HG03520 (cell line): ENCODE results near the gene ACP3.

ENCODE experiments used
- ATAC-seq: cut with Tn5 transposase; IDR thresholded peaks from one replicate; pipeline ENCODE4 v1.9.1; 2021; ENCODE audit warnings: mild to moderate bottlenecking, moderate library complexity; ENCODE audit not compliant: unreplicated experiment

ACP3 gene

DNA sequence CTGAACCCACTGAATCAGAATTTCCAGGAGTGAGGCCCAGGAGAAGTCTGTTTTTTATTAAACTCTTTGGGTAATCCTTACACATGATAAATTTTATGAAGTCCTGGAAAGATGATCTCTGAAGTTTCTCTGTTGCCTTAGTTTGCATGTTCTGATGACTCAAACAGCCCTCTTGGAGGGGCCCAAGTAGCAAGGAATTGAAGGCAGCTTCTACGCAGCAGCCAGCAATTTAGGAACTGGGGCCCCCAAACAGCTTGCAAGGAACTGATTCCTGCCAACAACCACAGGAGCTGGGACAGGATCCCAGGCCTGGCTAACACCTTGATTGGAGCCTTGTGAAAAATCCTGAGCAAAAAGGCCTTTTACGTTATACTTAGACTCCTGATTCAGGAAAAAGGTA, 5.4 kb upstream of the ACP3 start:
- ATAC-seq = no peak

DNA sequence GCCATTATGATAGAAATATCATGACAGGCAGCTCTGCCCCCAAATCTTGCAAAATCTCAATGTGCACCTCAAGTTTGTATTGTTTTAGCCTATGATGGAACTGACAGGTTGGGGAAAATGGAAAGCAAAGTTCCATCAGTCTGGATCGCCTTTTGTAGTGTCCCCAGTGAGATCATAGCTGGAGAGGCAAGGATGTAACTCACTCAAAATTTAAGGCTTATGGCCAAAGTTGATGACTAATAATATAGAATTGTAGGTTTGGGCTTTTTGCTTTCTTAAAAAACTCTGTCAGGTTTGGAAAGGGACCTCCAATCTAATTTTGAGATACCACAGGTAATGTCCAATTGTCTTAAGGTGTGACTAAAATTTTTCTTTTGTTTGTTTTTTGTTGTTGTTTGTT, 1.4 kb upstream of the ACP3 start:
- no peak for ATAC-seq

DNA sequence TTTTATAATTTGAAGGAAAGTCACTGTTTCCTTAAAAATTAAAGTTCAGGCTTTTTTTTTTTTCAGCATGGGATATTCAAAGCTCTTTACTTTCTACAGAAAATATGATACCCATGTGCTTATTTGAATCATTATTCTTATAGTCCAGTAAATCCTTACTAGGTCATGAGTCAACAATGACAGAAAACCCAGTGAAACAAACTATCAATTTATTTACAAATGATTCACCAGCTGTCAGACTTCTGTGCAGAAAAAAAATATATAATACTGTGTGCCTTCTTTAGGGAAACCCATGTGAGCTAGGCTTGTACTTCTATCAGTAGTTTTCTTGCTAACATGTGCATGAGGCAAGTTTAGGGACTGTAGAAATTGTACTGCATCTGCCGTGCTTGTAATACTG, 1.2 kb downstream of the ACP3 start:
- no peak for ATAC-seq

DNA sequence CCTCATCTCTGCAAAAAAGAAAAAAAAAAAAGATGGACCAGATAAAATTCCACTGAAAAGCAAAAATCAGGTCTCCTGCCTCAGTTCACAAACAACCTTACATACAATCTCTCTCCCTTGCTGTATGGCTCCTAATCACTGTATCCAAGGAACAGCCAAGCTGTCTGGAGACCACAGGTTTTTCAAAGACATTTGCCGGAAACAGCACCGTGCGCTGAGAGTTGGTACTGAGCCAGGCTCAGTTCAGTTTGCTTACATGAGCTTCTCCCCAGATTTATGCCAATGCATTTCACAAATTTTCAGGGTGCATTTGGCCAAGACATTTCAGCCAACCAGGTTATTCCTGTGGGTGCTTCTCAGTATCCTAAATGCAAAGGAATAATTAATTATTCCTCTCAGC, 4.1 kb downstream of the ACP3 start:
- ATAC-seq = no peak

DNA sequence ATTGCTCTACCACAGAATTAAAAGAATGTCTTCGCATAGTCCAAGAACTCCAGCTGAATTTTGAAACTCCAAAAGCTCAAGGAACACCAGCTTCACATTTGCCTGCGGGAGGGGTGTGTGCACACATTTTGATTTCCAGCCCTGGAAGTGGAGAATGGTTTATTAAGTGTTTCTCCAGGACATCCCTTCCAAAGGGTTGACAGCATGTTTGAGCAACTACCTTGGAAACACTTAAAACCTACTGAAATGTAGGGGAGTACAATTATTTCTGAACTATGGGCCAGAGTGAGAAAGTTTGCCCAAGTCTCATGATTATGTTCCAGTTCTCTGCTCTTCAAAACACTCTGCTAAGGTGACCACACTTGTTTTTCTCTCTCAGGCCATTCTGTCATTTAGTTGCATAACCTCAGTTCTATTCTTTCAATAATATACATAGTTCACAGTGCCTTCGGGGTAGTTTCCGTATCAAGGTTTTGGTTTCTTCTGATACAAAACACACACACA, 7.9 kb downstream of the ACP3 start:
- no peak for ATAC-seq

DNA sequence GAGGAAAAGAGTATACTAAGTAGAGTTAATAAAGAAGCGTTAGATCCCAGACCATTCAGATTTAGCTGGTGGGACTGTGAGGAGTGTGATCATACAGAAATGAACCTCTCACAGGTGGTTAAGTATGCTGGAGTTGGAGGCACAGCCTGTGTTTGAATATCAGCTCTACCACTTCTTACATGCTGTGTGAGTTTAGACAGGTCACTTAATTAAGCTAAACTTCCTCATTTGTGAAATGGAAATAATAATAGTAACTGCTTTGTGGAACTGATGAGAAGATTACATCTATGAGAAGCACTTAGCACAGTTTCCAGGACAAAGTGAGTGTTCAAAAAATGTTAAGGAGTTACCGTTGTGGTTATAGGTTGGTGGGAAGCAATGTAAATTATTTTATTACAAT, 8.4 kb downstream of the ACP3 start:
- no peak for ATAC-seq

DNA sequence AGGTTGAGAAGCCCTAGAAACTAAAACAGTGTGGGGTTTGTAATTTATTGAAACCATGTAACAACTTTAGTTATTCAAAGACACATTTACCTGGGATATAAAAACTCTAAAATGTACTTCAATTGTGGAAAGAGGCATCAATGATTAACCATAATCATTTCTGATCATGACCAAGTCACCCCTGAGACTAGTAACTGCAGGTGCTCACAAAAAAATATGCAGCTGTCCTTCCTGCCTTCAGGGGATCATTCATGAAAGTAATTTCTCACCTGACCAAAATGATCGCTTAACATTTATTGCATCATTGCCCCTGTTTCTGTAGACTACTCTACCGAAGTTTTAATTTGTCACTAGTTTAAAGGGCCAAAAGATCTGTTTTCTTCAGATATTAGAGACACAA, 9.0 kb downstream of the ACP3 start:
- no peak for ATAC-seq

DNA sequence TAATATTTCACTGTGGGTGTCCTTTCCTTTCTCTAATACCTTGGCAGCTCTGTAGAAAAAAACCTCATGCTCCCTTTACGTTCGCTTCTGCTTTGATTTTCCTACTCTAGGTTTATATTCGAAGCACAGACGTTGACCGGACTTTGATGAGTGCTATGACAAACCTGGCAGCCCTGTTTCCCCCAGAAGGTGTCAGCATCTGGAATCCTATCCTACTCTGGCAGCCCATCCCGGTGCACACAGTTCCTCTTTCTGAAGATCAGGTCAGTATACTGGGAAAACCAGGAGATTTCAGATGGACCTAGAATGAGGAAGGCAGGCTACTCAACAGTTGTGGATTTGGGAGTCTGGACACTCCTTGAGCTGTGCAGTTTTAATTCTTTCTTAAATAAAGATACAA, 14.9 kb downstream of the ACP3 start:
- no peak for ATAC-seq

DNA sequence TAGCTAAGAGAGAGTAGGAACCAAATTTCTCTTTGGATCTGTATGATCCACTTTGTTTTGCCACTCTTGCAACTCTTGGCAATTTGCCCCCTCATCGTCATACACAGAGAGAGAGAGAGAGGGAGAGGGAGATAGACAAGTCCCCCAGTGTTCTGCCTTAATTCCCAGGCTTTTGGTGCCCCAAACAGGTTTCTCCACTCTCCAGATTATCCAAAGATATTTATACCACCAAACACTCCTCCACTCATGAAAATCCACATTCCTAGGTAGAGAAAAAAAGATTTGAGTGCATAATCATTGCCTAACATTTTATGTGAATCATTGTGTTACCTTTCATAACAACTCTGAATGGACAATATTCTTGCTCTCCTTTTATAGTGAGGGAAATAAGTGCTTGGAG, 15.3 kb downstream of the ACP3 start:
- ATAC-seq = no peak

DNA sequence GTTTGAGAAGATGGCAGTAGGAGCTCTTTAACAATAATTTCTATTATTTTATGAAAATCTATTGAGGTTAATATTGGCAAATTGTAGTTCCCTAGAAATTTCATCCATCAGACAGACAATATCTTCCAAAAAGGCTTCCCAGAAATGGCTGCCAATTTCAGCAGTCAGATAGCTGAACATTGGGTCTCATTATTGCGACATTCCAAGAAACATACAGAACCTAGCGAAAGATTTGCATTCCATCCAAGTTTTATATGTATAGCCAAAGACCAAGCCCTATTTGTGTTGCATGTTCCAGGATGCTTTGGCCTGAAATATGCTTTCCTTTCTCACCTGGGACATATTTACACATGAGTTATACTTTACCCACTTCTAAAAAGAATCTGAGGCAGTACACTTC, 24.5 kb downstream of the ACP3 start:
- ATAC-seq = no peak

DNA sequence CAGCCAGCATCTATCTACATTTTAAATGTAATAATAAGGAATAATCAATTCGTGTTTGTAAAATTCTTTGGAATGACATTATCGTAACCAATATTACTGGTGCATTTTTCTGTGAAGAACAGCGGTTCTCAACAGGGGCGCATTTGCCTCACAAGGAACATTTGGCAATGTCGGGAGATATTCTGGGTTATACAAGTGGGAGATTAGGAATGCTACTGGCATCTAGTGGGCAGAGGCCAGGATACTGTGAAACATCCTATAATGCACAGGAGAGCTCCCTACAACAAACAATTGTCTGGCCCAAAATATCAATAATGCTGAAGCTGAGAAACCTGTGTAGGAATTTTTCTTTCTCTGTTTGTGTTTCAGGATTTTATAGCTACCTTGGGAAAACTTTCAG, 25.0 kb downstream of the ACP3 start:
- no peak for ATAC-seq

DNA sequence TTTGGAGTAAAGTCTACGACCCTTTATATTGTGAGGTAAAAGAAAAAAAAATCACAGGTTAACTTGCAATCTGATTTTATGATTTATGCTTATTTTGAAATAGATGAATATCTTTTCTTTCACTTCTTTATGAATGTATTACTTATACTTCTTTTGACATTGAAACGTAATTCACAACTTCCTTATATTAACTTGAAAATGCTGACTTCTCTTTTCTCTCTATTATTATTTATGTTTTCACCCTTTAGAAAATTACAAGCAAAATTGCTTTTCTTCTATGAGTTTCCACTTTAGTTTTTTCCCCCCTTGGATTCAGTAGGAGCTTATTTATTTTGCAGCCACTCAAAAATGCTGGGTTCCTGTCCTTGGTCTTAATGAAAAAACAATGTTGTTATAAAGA, 25.4 kb downstream of the ACP3 start:
- ATAC-seq = no peak

DNA sequence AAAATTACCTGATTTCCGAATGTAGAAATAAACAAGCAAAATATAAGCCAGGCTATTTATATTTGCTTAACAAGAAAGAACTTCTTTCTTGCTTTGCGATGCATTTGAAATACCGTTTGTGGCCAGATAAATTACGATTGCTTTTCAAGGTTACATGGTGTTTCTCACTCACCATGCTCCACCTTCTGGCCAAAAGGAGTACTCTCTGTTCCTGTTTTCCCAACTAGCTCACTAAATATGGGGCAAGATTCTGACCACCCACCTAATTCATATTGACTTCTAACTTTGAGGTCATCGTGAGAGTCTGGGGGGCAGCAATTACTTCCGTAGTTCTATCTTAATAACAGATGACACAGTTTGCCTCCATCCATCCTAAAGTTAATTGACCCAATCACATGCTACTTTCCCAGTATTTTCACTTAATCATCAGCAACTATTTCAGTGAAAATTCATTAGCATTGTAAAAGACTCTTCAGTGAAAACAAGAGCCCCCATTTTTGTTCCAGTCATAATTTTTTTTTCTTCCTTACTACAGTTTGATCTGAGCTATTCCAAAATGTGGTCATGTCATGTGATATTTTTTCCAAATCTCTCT, 25.9 kb downstream of the ACP3 start:
- peak; percentile 46 for ATAC-seq

DNA sequence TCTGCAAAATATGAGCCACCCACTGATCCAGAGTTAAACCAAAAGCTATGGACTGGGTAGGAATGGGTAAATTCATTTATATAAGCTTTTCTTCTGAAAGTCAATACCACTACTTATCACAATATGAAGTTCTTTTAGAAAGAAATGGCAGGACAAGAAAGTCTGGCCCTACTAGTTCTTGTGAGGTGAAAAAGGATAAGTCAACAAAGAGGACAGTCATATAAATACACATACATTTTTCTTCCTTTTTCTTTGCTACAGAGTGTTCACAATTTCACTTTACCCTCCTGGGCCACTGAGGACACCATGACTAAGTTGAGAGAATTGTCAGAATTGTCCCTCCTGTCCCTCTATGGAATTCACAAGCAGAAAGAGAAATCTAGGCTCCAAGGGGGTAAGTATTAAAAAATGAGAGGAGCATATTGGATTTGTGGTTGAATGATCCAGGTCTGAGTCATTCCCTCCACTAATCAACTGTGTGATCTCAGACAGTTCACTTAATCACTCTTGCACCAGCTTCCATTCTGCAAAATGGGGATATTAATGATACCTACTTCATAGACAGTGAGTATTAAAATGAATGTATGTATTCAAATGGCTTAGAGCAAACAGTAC, 27.6 kb downstream of the ACP3 start:
- no peak for ATAC-seq

DNA sequence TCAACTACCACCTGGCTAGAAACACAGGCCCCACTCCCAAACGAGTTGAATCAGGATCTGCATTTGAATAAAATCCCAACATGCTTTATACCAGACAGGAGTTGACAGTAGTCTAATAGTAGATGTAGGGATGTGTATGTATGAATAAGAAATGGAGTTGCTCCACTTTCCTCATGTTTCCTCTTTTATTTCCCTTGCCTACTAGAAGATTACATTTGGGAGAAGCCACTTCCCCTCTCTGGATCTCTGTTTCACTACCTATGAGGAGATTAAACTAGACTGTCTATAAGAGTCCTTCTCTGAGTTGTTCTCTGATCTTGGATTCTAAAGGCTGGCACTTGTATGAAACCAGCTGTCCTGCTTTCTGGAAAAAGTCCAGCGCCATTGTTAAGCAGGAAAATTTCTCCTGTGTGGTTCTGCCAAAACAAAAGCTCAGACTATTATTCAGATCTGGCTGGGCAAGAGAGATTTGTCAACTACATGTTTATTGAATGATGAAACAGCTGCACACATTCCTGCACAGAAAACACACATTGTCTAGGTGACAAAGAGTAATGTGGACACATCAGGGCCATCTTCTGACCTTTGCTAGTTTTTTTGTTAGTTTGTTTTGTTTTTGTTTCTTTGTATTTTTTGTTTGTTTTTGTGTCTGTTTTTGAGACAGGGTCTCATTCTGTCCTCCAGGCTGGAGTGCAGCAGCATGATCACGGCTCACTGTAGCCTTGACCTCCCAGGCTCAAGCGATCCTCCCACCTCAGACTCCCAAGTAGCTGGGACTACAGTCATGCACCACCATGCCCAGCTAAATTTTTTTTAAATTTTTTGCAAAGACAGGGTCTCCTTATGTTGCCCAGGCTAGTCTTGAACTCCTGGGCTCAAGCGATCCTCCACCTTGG, 29.9 kb downstream of the ACP3 start:
- ATAC-seq = no peak

DNA sequence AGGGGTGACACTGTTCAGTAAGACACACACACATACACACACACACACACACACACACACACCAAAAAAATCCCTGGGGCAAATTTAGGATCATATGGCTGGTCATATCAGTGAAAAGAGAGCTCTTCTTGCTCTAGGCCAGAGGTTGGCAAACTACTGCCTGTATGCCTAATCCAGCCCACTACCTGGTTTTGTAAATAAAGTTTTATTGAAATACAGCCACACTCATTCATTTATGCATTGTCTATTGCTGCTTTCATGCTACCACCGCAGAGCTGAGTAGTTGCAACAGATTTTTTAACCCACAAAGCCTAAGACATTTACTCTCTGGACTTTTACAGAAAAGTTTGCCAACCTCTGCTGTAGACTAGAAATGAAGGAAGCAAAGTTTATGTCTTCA, 30.6 kb downstream of the ACP3 start:
- ATAC-seq = no peak

DNA sequence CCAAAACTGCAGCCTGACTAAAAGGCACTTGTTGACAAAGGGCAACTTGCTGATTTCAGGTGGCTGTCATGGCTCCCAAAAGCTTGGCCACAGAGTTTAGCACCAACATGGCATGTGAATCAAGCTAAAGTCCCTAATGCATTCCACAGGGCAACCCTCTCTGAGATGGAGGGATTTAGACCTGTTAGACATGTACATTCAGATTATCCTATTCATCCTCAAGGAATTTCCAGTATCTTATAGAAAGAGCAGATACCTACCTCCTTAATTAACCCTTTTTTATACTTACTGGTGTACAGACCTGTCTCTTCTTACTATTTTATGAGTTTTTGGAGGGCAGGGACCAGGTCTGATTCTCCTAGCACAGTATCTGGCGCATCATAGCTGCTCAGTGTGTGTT, 31.3 kb downstream of the ACP3 start:
- ATAC-seq = no peak

DNA sequence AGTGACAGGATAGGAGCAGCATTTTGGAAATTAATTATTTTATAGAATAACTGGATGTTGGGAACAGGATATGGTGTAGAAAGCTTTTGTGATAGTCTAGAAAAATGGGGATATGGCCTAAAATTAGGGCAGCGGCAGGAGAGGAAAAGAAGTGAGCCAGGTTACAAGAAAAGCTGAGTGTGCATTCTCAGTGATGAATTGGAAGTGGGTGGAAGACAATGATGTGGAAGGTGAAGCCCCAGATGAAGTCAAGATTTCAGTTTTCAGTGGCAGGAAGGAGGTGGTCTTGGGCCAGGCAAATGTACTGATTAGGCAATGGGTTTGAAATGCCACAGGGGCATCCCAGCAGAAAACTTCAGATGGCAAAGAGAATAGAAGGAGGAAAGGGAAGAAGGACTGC, 33.6 kb downstream of the ACP3 start:
- no peak for ATAC-seq

DNA sequence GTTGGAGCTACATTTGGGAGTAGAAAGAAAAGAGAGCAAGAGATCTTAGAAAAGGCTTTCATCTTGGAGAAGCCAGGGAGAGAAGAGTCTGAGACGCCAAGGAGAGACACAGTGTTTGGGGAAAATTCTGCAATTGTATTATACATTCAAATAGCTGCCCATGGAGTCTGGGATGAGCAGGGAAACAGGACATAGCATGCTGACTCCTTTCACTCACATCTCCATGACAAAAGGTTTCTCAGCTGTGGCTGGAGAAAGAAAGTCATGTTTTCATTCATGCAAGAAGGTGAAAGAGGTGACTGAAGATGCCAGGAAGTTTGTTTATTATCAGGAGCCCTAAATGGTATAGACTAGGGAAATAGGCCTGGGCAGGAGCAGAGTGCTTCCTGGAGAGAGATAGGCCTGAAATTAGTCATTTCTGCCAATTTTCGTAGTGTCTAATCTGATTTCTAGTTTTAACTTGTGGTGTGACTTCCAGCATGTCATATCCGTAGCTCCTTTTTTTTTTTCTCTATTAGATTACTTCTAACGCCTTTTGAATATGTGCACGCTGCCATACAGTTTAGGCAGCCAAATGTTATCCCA, 34.1 kb downstream of the ACP3 start:
- ATAC-seq = no peak

DNA sequence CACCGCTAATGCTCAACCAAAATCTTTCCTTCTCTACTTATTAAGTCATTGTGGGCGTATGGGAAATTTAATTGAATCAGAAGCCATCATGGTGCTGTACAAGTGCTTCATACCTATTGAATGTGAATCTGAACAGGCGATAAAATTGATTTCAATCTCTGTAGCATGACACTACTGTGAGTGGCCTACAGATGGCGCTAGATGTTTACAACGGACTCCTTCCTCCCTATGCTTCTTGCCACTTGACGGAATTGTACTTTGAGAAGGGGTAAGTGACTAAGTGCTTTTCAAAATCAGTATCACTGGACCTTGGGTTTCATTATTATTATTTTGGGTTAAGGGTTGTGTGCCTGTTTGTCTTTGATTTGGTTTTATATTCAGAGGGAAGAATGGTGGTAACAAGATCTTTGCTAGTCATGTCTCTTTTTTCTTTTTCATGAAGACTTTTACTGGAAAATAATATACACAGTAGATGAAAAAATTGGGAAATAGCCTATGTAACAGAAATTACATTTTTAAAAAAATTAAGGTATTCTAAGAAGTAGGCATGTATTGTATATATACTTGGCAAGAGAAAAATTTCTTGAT, 35.4 kb downstream of the ACP3 start:
- ATAC-seq = peak; percentile 85
